HEK293T (cell line): ENCODE measurements around the gene GAGE12F.
"Not testable (repeated sequence)": the region's sequence is repeated elsewhere in the genome, so short reads cannot be mapped to it uniquely, and the experiment has no call there.

ENCODE experiments used
- FOXM1 ChIP-seq: fragments of 450-650 bp; IDR thresholded peaks from 2 replicates; pipeline ENCODE4 v1.6.1; 2017; ENCODE audit warnings: mild to moderate bottlenecking, borderline replicate concordance
- L3MBTL2 ChIP-seq: fragments of 450-650 bp; conservative IDR thresholded peaks from 2 replicates; pipeline ENCODE4 v1.6.1; 2016; ENCODE audit warnings: mild to moderate bottlenecking
- TF ChIP-seq, protein P1 (sequence below): fragments of 450-650 bp; IDR thresholded peaks from 2 replicates; pipeline ENCODE4 v1.6.1; 2016

DNA sequence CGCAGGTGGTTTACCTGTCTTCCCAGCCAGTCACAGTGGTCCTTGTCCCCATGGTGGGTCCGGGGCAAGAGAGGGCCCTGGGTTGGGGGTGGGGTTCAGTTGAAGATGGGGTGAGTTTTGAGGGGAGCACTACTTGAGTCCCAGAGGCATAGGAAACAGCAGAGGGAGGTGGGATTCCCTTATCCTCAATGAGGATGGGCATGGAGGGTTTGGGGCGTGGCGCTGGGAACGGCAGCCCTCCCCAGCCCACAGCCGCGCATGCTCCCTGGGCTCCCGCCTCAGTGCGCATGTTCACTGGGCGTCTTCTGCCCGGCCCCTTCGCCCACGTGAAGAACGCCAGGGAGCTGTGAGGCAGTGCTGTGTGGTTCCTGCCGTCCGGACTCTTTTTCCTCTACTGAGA is 9.7 kb upstream of the GAGE12F start, which contains the start of gene GAGE12E:
- TF ChIP-seq, protein P1, sequence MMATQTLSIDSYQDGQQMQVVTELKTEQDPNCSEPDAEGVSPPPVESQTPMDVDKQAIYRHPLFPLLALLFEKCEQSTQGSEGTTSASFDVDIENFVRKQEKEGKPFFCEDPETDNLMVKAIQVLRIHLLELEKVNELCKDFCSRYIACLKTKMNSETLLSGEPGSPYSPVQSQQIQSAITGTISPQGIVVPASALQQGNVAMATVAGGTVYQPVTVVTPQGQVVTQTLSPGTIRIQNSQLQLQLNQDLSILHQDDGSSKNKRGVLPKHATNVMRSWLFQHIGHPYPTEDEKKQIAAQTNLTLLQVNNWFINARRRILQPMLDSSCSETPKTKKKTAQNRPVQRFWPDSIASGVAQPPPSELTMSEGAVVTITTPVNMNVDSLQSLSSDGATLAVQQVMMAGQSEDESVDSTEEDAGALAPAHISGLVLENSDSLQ: not testable (repeated sequence)
- not testable (repeated sequence) for TF ChIP-seq L3MBTL2, FOXM1
